GM12873 (cell line): ENCODE results near the gene B4GALT4.

Experiments used
- TF ChIP-seq, protein P1 (sequence below): IDR thresholded peaks from 2 replicates; pipeline ENCODE4 v1.5.1; 2012; ENCODE audit warnings: low read depth, mild to moderate bottlenecking, moderate library complexity, low read length, control low read depth; ENCODE audit not compliant: insufficient read depth; ENCODE audit errors: missing control alignments

The B4GALT4 gene

DNA sequence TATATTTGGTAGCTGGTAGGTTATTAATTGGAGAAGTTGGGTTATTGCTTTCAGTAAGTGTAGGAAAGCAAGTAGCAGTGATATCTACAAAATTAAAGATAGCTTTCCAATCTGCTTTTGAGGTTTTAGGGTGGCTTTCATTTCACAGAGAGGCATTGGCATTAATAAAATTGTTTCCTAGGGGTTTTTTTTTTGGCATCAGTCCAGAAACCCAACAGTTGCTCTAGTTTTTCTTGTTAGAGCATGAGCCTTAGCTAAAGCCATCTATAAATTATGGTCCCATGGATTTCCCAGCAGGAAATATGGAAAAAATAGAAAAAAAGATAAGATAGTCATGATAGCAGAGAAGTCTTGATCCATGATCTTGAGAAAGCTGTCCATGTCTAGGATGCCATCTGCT, 3.0 kb upstream of the B4GALT4 start:
- TF ChIP-seq, protein P1, sequence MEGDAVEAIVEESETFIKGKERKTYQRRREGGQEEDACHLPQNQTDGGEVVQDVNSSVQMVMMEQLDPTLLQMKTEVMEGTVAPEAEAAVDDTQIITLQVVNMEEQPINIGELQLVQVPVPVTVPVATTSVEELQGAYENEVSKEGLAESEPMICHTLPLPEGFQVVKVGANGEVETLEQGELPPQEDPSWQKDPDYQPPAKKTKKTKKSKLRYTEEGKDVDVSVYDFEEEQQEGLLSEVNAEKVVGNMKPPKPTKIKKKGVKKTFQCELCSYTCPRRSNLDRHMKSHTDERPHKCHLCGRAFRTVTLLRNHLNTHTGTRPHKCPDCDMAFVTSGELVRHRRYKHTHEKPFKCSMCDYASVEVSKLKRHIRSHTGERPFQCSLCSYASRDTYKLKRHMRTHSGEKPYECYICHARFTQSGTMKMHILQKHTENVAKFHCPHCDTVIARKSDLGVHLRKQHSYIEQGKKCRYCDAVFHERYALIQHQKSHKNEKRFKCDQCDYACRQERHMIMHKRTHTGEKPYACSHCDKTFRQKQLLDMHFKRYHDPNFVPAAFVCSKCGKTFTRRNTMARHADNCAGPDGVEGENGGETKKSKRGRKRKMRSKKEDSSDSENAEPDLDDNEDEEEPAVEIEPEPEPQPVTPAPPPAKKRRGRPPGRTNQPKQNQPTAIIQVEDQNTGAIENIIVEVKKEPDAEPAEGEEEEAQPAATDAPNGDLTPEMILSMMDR = no peak

GRCh38 chr3:119240101-119240590, 532 bp downstream of the B4GALT4 start:
- TF ChIP-seq, protein P1 = no peak

DNA sequence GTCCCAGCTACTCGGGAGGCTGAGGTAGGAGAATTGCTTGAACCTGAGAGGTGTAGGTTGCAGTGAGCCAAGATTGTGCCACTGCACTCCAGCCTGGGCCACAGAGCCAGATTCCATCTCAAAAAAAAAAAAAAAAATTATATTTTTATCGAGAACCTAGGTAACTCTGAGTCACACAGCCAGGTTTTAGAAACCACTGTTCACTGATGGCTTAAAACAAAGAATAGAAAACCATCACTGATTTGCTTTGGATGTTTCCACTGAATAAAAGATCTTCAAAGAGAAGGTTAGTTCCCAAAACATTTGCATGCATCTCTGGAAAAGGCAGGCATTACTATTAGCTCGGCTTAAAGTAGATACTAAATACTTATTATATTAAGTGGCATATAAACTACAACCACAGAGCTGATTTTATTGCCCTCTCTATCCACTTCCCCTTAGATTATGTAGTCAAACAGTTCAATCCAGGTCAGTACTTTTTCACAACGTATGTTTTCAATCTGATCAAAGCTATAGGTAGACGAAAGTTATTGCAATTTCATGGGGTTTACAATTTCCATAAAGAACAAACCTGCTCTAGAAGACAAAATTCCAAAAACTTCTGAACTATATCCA, 1.4 kb downstream of the B4GALT4 start:
- TF ChIP-seq, protein P1 = no peak

DNA sequence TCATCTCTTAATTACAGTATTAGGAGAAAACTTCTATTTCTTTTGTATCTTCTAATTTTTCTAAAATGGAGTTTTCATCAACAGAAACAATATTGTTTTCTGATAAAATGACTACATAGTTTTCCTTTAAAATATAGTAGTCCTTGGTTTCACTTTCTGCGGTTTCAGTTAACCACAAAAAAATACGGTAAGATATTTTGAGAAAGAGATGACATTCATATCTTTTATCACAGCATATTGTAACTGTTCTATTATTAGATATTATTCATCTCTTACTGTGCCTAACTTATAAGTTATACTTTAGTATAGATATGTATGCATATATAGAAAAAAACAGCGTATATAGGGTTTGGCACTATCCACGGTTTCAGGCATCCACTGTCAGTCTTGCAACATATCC, 2.3 kb downstream of the B4GALT4 start:
- TF ChIP-seq, protein P1 = no peak

DNA sequence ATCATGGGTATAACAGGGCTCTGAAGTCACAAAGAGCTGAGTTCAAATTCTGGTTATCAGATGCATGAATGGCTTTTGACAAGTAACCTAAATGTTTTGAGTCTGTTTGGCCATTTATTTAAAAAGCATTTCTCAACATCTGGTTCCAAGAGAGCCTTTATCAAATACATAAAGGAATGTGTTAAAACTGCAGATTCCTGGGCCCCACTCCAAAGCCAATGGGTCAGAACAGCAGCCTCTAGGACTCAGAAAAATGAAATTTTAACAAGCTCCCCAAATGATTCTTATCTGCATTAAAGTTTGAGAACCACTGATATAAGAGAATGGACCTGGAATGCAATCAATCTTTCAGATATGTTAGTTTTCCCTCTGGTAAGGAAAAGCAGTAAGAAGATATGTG, 3.4 kb downstream of the B4GALT4 start:
- TF ChIP-seq, protein P1 = no peak

DNA sequence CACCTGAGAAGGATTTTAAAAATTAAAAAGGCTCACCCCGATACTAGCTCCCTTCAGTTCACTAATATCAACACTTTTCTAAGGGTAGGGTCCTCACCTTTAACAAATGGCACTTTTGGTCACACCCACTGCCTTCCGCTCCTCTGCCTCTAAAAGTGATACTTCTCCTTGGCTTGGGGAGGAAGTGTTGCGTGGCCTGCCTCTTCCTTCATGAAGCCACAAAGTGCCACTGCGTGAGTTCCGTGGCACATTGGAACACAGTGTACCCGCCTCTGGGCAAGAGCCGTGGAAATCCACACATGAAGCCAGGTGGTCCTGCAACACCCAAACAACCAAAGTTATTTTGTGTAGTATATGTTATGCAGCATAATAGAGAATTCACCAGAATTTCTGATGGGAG, 3.9 kb downstream of the B4GALT4 start:
- TF ChIP-seq, protein P1 = no peak

DNA sequence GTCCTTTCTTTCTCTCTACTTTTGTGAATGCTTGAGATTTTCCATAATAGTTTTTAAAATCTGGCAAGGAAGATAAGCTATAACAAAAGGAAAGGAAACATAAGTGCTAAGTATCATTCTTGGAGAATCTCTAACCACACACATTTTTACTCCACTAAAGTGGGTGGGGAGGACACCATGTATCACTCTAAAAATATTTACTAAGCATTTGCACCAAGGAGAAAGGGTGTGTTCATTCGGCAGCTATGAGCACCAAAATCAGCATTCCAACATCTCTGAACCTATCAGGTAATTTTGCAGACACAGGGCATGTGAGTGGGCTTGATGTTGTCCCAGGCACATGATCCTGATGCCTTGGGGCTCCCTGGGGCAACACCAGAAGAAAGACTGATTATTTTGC, 5.5 kb downstream of the B4GALT4 start:
- TF ChIP-seq, protein P1 = no peak
